H9 (cell line): ENCODE measurements around the gene ZNRF3. TPM values are rescaled to one million over a fixed set of nuclear protein-coding genes. Genes with fewer than 3 reads are reported as not detected.
A peak's percentile ranks its signal among the peaks of the same experiment; 100 is the strongest.

Source experiments
- DNase-seq: peaks from one replicate; pipeline ENCODE4 v3.0.0-alpha.2; 2017
- H2AFZ ChIP-seq: one replicate; pipeline ENCODE4 v1.6.1; 2013; ENCODE audit warnings: mild to moderate bottlenecking, low read length, control low read depth, moderate library complexity
- H2AK5ac ChIP-seq: 2 replicates; pipeline ENCODE4 v1.6.1; 2013; ENCODE audit warnings: low read length, control low read depth, mixed read lengths; ENCODE audit not compliant: insufficient read length
- H2BK120ac ChIP-seq: one replicate; pipeline ENCODE4 v1.6.1; 2013; ENCODE audit warnings: low read depth, mild to moderate bottlenecking, low read length, control low read depth, inconsistent platforms; ENCODE audit not compliant: poor library complexity, severe bottlenecking
- H2BK12ac ChIP-seq: 2 replicates; pipeline ENCODE4 v1.6.1; 2013; ENCODE audit warnings: low read length, control low read depth, mixed read lengths, low read depth; ENCODE audit not compliant: insufficient read length
- H2BK15ac ChIP-seq: 2 replicates; pipeline ENCODE4 v1.6.1; 2013; ENCODE audit warnings: low read depth, low read length, control low read depth
- H2BK20ac ChIP-seq: one replicate; pipeline ENCODE4 v1.6.1; 2013; ENCODE audit warnings: low read depth, mild to moderate bottlenecking, low read length, control low read depth, inconsistent platforms; ENCODE audit not compliant: poor library complexity, severe bottlenecking
- H2BK5ac ChIP-seq: 2 replicates; pipeline ENCODE4 v1.6.1; 2013; ENCODE audit warnings: low read length, control low read depth, mixed read lengths; ENCODE audit not compliant: insufficient read length
- H3K14ac ChIP-seq: 2 replicates; pipeline ENCODE4 v1.6.1; 2013; ENCODE audit warnings: low read length, control low read depth; ENCODE audit not compliant: insufficient read depth
- H3K18ac ChIP-seq: 2 replicates; pipeline ENCODE4 v1.6.1; 2013; ENCODE audit warnings: low read depth, mild to moderate bottlenecking, mixed read lengths, low read length, control low read depth; ENCODE audit not compliant: insufficient read length
- H3K23ac ChIP-seq: 2 replicates; pipeline ENCODE4 v1.6.1; 2013; ENCODE audit warnings: low read length, control low read depth, mixed read lengths, low read depth; ENCODE audit not compliant: insufficient read length
- H3K23me2 ChIP-seq: 2 replicates; pipeline ENCODE4 v1.6.1; 2013; ENCODE audit warnings: low read depth, mild to moderate bottlenecking, mixed read lengths, low read length, control low read depth; ENCODE audit not compliant: insufficient read length, poor library complexity, severe bottlenecking
- H3K27ac ChIP-seq: 2 replicates; pipeline ENCODE4 v1.5.1; 2013; ENCODE audit warnings: low read length, control low read depth, mixed read lengths, low read depth; ENCODE audit not compliant: insufficient read length
- H3K27me3 ChIP-seq: 2 replicates; pipeline ENCODE4 v1.6.1; 2013; ENCODE audit warnings: low read length, control low read depth, inconsistent platforms; ENCODE audit not compliant: insufficient read depth
- H3K4ac ChIP-seq: 2 replicates; pipeline ENCODE4 v1.6.1; 2013; ENCODE audit warnings: low read depth, mild to moderate bottlenecking, control low read depth, inconsistent platforms, low read length, moderate library complexity
- H3K4me1 ChIP-seq: 2 replicates; pipeline ENCODE4 v1.6.1; 2013; ENCODE audit warnings: low read length, control low read depth, inconsistent platforms; ENCODE audit not compliant: insufficient read depth
- H3K4me2 ChIP-seq: 2 replicates; pipeline ENCODE4 v1.6.1; 2013; ENCODE audit warnings: low read length, control low read depth, mixed read lengths; ENCODE audit not compliant: insufficient read length, insufficient read depth
- H3K56ac ChIP-seq: 2 replicates; pipeline ENCODE4 v1.6.1; 2013; ENCODE audit warnings: low read depth, mild to moderate bottlenecking, mixed read lengths, low read length, control low read depth; ENCODE audit not compliant: insufficient read length
- H3K79me1 ChIP-seq: 2 replicates; pipeline ENCODE4 v1.6.1; 2013; ENCODE audit warnings: low read depth, mild to moderate bottlenecking, moderate library complexity, low read length, control low read depth, inconsistent platforms; ENCODE audit not compliant: insufficient read depth, poor library complexity, severe bottlenecking
- H3K79me2 ChIP-seq: 2 replicates; pipeline ENCODE4 v1.6.1; 2013; ENCODE audit warnings: low read length, control low read depth, inconsistent platforms; ENCODE audit not compliant: insufficient read depth
- H3K9ac ChIP-seq: 2 replicates; pipeline ENCODE4 v1.6.1; 2013; ENCODE audit warnings: low read length, control low read depth, mixed read lengths; ENCODE audit not compliant: insufficient read length; ENCODE audit errors: extremely low read depth
- H3K9me3 ChIP-seq: one replicate; pipeline ENCODE4 v1.6.1; 2013; ENCODE audit warnings: low read depth, low read length, inconsistent platforms; ENCODE audit not compliant: control insufficient read depth
- H3T11ph ChIP-seq: one replicate; pipeline ENCODE4 v1.6.1; 2013; ENCODE audit warnings: mild to moderate bottlenecking, low read length, control low read depth, inconsistent platforms
- H4K20me1 ChIP-seq: one replicate; pipeline ENCODE4 v1.6.1; 2013; ENCODE audit not compliant: control insufficient read depth, insufficient read length, insufficient read depth
- H4K5ac ChIP-seq: 2 replicates; pipeline ENCODE4 v1.6.1; 2013; ENCODE audit warnings: low read depth, mild to moderate bottlenecking, mixed read lengths, low read length, control low read depth; ENCODE audit not compliant: insufficient read length
- H4K8ac ChIP-seq: replicated peaks from 2 replicates; pipeline ENCODE4 v1.6.1; 2013; ENCODE audit warnings: low read length, control low read depth, mixed read lengths, low read depth; ENCODE audit not compliant: insufficient read length
- H4K91ac ChIP-seq: 2 replicates; pipeline ENCODE4 v1.6.1; 2013; ENCODE audit warnings: low read depth, mild to moderate bottlenecking, moderate library complexity, mixed read lengths, low read length, control low read depth; ENCODE audit not compliant: insufficient read length
- H3K27ac Mint-ChIP-seq, 3 experiments: 2 replicates in 2 of 3; 3 replicates in 1 of 3; pipeline ENCODE4 v1.8.0; 2020 to 2021; ENCODE audit warnings: mixed read lengths in 3 of 3, mild to moderate bottlenecking in 1 of 3, moderate library complexity in 1 of 3
- H3K27me3 Mint-ChIP-seq: 2 replicates; pipeline ENCODE4 v1.8.0; 2021; ENCODE audit warnings: low read depth, mild to moderate bottlenecking, moderate library complexity, mixed read lengths
- H3K36me3 Mint-ChIP-seq, 3 experiments: 2 replicates in 2 of 3; 3 replicates in 1 of 3; pipeline ENCODE4 v1.8.0; 2020 to 2021; ENCODE audit warnings: low read depth in 3 of 3, mixed read lengths in 3 of 3; ENCODE audit not compliant: insufficient read depth in 1 of 3
- H3K4me1 Mint-ChIP-seq, 2 experiments: 2 replicates each; pipeline ENCODE4 v1.8.0; 2020; ENCODE audit warnings: mixed read lengths in 2 of 2
- H3K4me3 Mint-ChIP-seq, 2 experiments: 2 replicates in 1 of 2; 3 replicates in 1 of 2; pipeline ENCODE4 v1.8.0; 2020 to 2021; ENCODE audit warnings: mild to moderate bottlenecking in 2 of 2, mixed read lengths in 2 of 2, moderate library complexity in 1 of 2
- H3K9me3 Mint-ChIP-seq, 2 experiments: 2 replicates in 1 of 2; 3 replicates in 1 of 2; pipeline ENCODE4 v1.8.0; 2020; ENCODE audit warnings: mild to moderate bottlenecking in 2 of 2, mixed read lengths in 2 of 2, moderate library complexity in 1 of 2
- CTCF ChIP-seq: fragments of 200-600 bp; sonication (generic); conservative IDR thresholded peaks from 3 replicates; pipeline ENCODE4 v1.8.0; 2021; ENCODE audit warnings: antibody characterized with exemption, mild to moderate bottlenecking
- WGBS: extraction: QIAGEN DNeasy Blood & Tissue Kit; methylation state at CpG from one replicate; pipeline ENCODE4 v1.1.7; 2013; ENCODE audit warnings: missing lambda C conversion rate, low lambda C conversion rate, mixed read lengths; ENCODE audit not compliant: insufficient read length; ENCODE audit errors: extremely low coverage; 5-methylcytosine and 5-hydroxymethylcytosine counted together
- total RNA-seq: library from RNA; stranded (reverse); gene quantifications from 2 replicates; pipeline ENCODE4 v1.2.1, GENCODE V29; 2021

Gene ZNRF3
- total RNA-seq, 1 experiment from 2014 or later, result 20.6 TPM

- H3K14ac ChIP-seq, result no peak overlapping the region
- H2BK120ac ChIP-seq, result no peak overlapping the region
- H3K27ac ChIP-seq, result no peak overlapping the region
- no peak overlapping the region for H3K4me3 Mint-ChIP-seq
- no peaks in the 10 kb centered on the region for H4K20me1 ChIP-seq
- no peaks in the 10 kb centered on the region for H3K23me2 ChIP-seq
- H4K5ac ChIP-seq, result no peak overlapping the region
- H2AFZ ChIP-seq, result no peak overlapping the region
- H3K56ac ChIP-seq, result no peak overlapping the region
- no peak overlapping the region for H3K18ac ChIP-seq
- no peaks in the 10 kb centered on the region for H3K27me3 ChIP-seq
- H3K79me1 ChIP-seq, result no peaks in the 10 kb centered on the region
- H3K79me2 ChIP-seq, result no peaks in the 10 kb centered on the region
- peak; percentile 63 for DNase-seq
- H3K9me3 Mint-ChIP-seq, result no peaks in the 10 kb centered on the region
- H3K4me1 ChIP-seq, result no peaks in the 10 kb centered on the region
- H2AK5ac ChIP-seq, result no peak overlapping the region
- no peak overlapping the region for H3K4me2 ChIP-seq
- no peak overlapping the region for H2BK12ac ChIP-seq
- no peak overlapping the region for H3K27ac Mint-ChIP-seq
- H2BK20ac ChIP-seq, result no peak overlapping the region
- no peak overlapping the region for H3K9ac ChIP-seq
- H3K36me3 Mint-ChIP-seq, result no peaks in the 10 kb centered on the region
- H3K27me3 Mint-ChIP-seq, result no peaks in the 10 kb centered on the region; the same call in 1 of the 2 replicates
- H3K4ac ChIP-seq, result no peak overlapping the region
- no peak overlapping the region for H3K23ac ChIP-seq
- no peak overlapping the region for H2BK5ac ChIP-seq
- no CpG with 5 or more reads among the region's 6 CpGs for whole genome bisulfite sequencing
- H3K4me1 Mint-ChIP-seq, result peaks cover 5 to 6% of the 10 kb centered on the region in 2 experiments; a peak in 3 of 4 replicates
- H3T11ph ChIP-seq, result no peak overlapping the region
- no peaks in the 10 kb centered on the region for H3K9me3 ChIP-seq
- no peak overlapping the region for H2BK15ac ChIP-seq
- no peak overlapping the region for H4K8ac ChIP-seq
- TF ChIP-seq CTCF, result peak; percentile 95
- H4K91ac ChIP-seq, result no peak overlapping the region
These were observed 27.8 kb upstream of the ZNRF3 start for GRCh38 chr22:28855355-28856094.
